Type B pancreatic cell (in vitro differentiated cells): ENCODE measurements around the gene COASY. TPM values are rescaled to one million over a fixed set of nuclear protein-coding genes. Genes with fewer than 3 reads are reported as not detected.
"Not testable (repeated sequence)": the region's sequence is repeated elsewhere in the genome, so short reads cannot be mapped to it uniquely, and the experiment has no call there.

ENCODE experiments used
- DNase-seq: peaks from one replicate; pipeline ENCODE4 v3.0.0; 2021; ENCODE audit warnings: mixed read lengths; ENCODE audit not compliant: unreplicated experiment; ENCODE audit errors: extremely low spot score
- H3K27ac Mint-ChIP-seq: 2 replicates; pipeline ENCODE4 v1.8.0; 2021; ENCODE audit warnings: mild to moderate bottlenecking, mixed read lengths
- H3K27me3 Mint-ChIP-seq: 2 replicates; pipeline ENCODE4 v1.8.0; 2021; ENCODE audit warnings: mixed read lengths
- H3K36me3 Mint-ChIP-seq: 2 replicates; pipeline ENCODE4 v1.8.0; 2021; ENCODE audit warnings: mixed read lengths
- H3K4me1 Mint-ChIP-seq: one replicate; pipeline ENCODE4 v1.8.0; 2021; ENCODE audit warnings: mixed read lengths; ENCODE audit not compliant: unreplicated experiment
- H3K4me3 Mint-ChIP-seq: 2 replicates; pipeline ENCODE4 v1.8.0; 2021; ENCODE audit warnings: mild to moderate bottlenecking, mixed read lengths
- H3K9me3 Mint-ChIP-seq: 2 replicates; pipeline ENCODE4 v1.8.0; 2021; ENCODE audit warnings: mixed read lengths
- CTCF ChIP-seq: fragments of 200-600 bp; sonication (generic); conservative IDR thresholded peaks from 2 replicates; pipeline ENCODE4 v1.5.0; 2021; ENCODE audit warnings: antibody characterized with exemption, mild to moderate bottlenecking
- total RNA-seq: library from RNA; stranded (reverse); gene quantifications from 2 replicates; pipeline ENCODE4 v1.2.1, GENCODE V29; 2021; ENCODE audit warnings: low replicate concordance

Gene COASY
- total RNA-seq, 1 donor from 2014 or later = 78.0 TPM

- H3K4me1 Mint-ChIP-seq = peaks cover 17% of the 10 kb centered on the region
- DNase-seq = no peak
- H3K27ac Mint-ChIP-seq = peak overlapping the region; percentile 84
- no peaks in the 10 kb centered on the region for H3K27me3 Mint-ChIP-seq
- H3K9me3 Mint-ChIP-seq = no peaks in the 10 kb centered on the region
- peak overlapping the region; percentile 92 for H3K4me3 Mint-ChIP-seq
- TF ChIP-seq CTCF = no peak
- no peaks in the 10 kb centered on the region for H3K36me3 Mint-ChIP-seq
Observed at GRCh38 chr17:42555122-42555622, 6.8 kb upstream of the COASY start.

DNA sequence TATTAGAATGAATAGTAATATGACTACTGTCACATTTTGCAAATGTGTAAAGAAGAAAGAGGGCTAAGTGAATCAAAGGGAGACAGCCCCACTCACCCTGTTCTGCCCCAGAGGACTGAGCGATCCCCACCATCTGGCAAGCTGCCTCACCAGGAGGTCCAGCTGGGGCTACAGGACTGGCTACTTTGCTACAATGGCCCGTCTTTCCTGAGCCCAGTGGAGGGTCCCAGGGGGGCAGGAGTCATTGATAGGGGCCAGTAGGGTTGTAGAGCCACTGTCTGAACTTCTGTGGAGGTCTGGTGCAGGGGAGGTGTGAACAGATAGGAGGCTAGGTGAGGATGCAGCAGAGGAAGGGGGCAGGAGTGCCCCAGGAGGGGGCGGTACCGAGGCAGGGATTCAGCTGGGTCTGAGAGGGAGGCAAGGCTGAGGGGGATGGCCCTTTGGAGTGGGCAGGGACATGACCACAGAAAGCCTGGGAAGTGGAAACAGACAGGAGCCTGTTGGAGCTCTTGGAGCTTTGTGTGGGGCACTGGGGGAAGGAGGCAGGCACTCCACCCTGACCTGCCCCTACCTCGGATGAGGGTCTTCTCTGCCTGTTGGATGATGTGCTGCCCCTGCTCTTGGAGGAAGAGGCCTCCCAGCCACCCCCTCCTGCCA lies 5.9 kb upstream of the COASY start:
- H3K27me3 Mint-ChIP-seq, H3K36me3 Mint-ChIP-seq, H3K9me3 Mint-ChIP-seq, DNase-seq, H3K27ac Mint-ChIP-seq: not testable (repeated sequence)
- TF ChIP-seq CTCF = peak; percentile 42
- Mint-ChIP-seq H3K4me3 (peak overlapping the region; percentile 47), H3K4me1 (peaks cover 19% of the 10 kb centered on the region)

DNA sequence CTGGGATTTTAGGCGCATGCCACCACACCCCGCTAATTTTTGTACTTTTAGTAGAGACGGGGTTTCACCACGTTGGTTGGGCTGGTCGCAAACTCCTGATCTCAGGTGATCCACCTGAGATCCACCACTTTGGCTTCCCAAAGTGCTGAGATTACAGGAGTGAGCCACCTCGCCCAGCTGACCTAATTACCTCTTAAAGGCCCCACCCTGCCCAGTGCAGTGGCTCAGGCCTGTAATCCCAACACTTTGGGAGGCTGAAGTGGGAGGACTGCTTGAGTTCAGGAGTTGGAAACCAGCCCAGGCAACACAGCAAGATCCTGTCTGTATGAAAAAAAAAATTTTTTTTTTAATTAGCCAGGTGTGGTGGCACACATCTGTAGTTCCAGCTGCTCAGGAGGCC lies 2.9 kb upstream of the COASY start:
- H3K4me1 Mint-ChIP-seq = peaks cover 29% of the 10 kb centered on the region
- H3K36me3 Mint-ChIP-seq = peaks cover 3% of the 10 kb centered on the region
- H3K4me3 Mint-ChIP-seq = no peak overlapping the region
- no peaks in the 10 kb centered on the region for H3K27me3 Mint-ChIP-seq
- DNase-seq = no peak
- no peaks in the 10 kb centered on the region for H3K9me3 Mint-ChIP-seq
- TF ChIP-seq CTCF = no peak
- H3K27ac Mint-ChIP-seq = no peak overlapping the region

GRCh38 chr17:42560246-42560645 lies 1.7 kb upstream of the COASY start:
- peak overlapping the region; percentile 59 for H3K27ac Mint-ChIP-seq
- H3K4me1 Mint-ChIP-seq = peaks cover 25% of the 10 kb centered on the region
- H3K4me3 Mint-ChIP-seq = peak overlapping the region; percentile 81
- peaks cover 3% of the 10 kb centered on the region for H3K36me3 Mint-ChIP-seq
- no peak for DNase-seq
- TF ChIP-seq CTCF = no peak
- no peaks in the 10 kb centered on the region for H3K27me3 Mint-ChIP-seq
- H3K9me3 Mint-ChIP-seq = no peaks in the 10 kb centered on the region

DNA sequence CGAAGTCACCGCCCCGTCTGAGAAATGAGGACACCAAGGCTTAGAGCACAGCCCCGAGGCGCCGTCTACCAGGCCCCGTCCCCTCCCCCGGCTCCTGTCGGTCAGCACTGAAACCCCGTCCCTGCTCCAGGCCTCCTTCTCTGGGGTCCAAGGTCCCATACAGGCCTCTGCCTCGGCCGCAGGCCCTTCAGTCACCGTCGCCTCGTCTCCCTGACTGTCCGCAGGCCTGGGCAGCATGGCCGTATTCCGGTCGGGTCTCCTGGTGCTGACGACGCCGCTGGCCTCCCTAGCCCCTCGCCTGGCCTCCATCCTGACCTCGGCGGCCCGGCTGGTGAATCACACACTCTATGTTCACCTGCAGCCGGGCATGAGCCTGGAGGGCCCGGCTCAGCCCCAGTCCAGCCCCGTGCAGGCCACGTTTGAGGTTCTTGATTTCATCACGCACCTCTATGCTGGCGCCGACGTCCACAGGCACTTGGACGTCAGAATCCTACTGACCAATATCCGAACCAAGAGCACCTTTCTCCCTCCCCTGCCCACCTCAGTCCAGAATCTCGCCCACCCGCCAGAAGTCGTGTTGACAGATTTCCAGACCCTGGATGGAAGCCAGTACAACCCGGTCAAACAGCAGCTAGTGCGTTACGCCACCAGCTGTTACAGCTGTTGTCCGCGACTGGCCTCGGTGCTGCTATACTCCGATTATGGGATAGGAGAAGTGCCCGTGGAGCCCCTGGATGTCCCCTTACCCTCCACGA lies 617 bp downstream of the COASY start:
- Mint-ChIP-seq H3K27ac (peak overlapping the region; percentile 88), H3K9me3 (no peaks in the 10 kb centered on the region), H3K4me1 (peaks cover 21% of the 10 kb centered on the region), H3K36me3 (peaks cover 4% of the 10 kb centered on the region), H3K27me3 (no peaks in the 10 kb centered on the region), H3K4me3 (peak overlapping the region; percentile 92)
- no peak for DNase-seq
- TF ChIP-seq CTCF = no peak
